GM12878 (cell line): Measurements from ENCODE around the gene GDPD1. TPM values are rescaled to one million over a fixed set of nuclear protein-coding genes. Genes with fewer than 3 reads are reported as not detected.
A peak's percentile ranks its signal among the peaks of the same experiment; 100 is the strongest.

Experiments
- ATF3 ChIP-seq: IDR thresholded peaks from 2 replicates; pipeline ENCODE4 v1.6.1; 2011; ENCODE audit warnings: low read depth, mild to moderate bottlenecking, low read length, moderate library complexity, borderline replicate concordance; ENCODE audit errors: extremely low read depth
- CEBPZ ChIP-seq: fragments of 150-350 bp; IDR thresholded peaks from 2 replicates; pipeline ENCODE4 v1.6.1; 2016; ENCODE audit warnings: low read depth, low read length
- EP300 ChIP-seq, 2 experiments: fragments of 150-350 bp in 1 of 2; IDR thresholded peaks; 2 replicates each; pipeline ENCODE4 v1.6.1; 2011 to 2012; ENCODE audit warnings: low read depth in 2 of 2, low read length in 2 of 2, borderline replicate concordance in 1 of 2, improper control_type of control experiment in 1 of 2, inconsistent platforms in 1 of 2; ENCODE audit not compliant: control insufficient read depth in 1 of 2
- HDGF ChIP-seq: fragments of 450-650 bp; IDR thresholded peaks from 2 replicates; pipeline ENCODE4 v1.6.1; 2016; ENCODE audit warnings: antibody characterized with exemption
- MYC ChIP-seq: IDR thresholded peaks from 2 replicates; pipeline ENCODE4 v1.6.1; 2011; ENCODE audit warnings: mild to moderate bottlenecking, low read length, moderate library complexity, inconsistent platforms; ENCODE audit not compliant: insufficient read depth, insufficient replicate concordance, insufficient read length, severe bottlenecking
- PKNOX1 ChIP-seq: fragments of 450-650 bp; IDR thresholded peaks from 2 replicates; pipeline ENCODE4 v1.6.1; 2016; ENCODE audit warnings: mild to moderate bottlenecking
- PRDM15 ChIP-seq: fragments of 450-650 bp; formaldehyde crosslinking; IDR thresholded peaks from 2 replicates; pipeline ENCODE4 v1.4.0; 2020; ENCODE audit warnings: mild to moderate bottlenecking, moderate library complexity
- SMAD5 ChIP-seq: IDR thresholded peaks from 2 replicates; pipeline ENCODE4 v1.6.1; 2016; ENCODE audit warnings: antibody characterized with exemption, low read depth
- ZBTB4 ChIP-seq: fragments of 450-650 bp; formaldehyde crosslinking; IDR thresholded peaks from 2 replicates; pipeline ENCODE4 v1.4.0; 2022; ENCODE audit warnings: mild to moderate bottlenecking, moderate library complexity
- ZNF592 ChIP-seq: fragments of 450-650 bp; IDR thresholded peaks from 2 replicates; pipeline ENCODE4 v1.6.1; 2017; ENCODE audit warnings: mild to moderate bottlenecking, moderate library complexity
- ZZZ3 ChIP-seq: IDR thresholded peaks from 2 replicates; pipeline ENCODE4 v1.6.1; 2011; ENCODE audit warnings: low read depth; ENCODE audit not compliant: control insufficient read depth, insufficient read length
- polyA plus RNA-seq, 11 experiments: library from polyadenylated mRNA; depleted of rRNA in 4 of 11; unstranded in 6 of 11; stranded (reverse) in 5 of 11; fragments of >200 nt; fragmentation: Nextera tagmentation in 4 of 11; fragmentation: Illumina TruSeq in 1 of 11; extraction: Ambion mirVana in 4 of 11; extraction: Trizol in 1 of 11; gene quantifications; 1 replicate in 1 of 11; 2 replicates in 10 of 11; pipeline versions ENCODE4 v1.2.1 to v1.2.3, GENCODE V29; 2011 to 2016; ENCODE audit warnings: inconsistent platforms in 2 of 11, missing spikeins in 2 of 11, low read depth in 1 of 11
- total RNA-seq, 4 experiments: library from RNA; depleted of rRNA in 3 of 4; stranded (reverse); fragments of >200 nt in 3 of 4; fragmentation: Illumina TruSeq in 1 of 4; extraction: Trizol in 1 of 4; gene quantifications; 2 replicates each; pipeline versions ENCODE4 v1.2.1 to v1.2.3, GENCODE V29; 2013 to 2021

The GDPD1 gene
- total and polyA plus RNA-seq, 10 of the 15 experiments (the other 5 are each of a cell fraction or from before 2014, with no cell fraction given) = 0.18 to 1.6 (median 0.69) TPM

DNA sequence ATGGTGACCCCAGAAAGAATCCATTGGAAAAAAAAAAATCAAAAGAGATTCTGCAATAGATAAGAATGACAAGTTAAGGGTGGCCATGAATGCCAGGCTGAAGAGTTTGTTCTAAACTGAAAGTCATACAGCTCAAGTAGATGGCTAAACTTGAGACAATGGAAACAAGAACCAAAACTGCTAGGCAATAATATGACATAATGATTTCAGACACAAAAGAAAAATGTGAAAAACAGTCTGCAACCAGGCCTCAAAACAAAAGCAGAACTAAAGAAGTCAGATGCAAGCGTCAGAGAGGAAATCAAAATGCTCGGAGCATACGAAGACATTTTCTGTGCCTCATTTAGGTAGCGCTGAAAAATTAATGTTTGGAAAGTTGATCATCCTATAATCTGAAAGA is 56.7 kb downstream of the GDPD1 start (continued):
- TF ChIP-seq ZBTB4 (CRISPR knock-in tag) = no peak
- TF ChIP-seq ATF3 = no peak
- no peak for TF ChIP-seq HDGF
- TF ChIP-seq PKNOX1 = peak; percentile 69
- no peak for TF ChIP-seq SMAD5
- TF ChIP-seq ZZZ3 = no peak
- TF ChIP-seq EP300 (IDR thresholded peaks at IDR 0.05; ENCODE audit: borderline replicate concordance in 1 of 2, control insufficient read depth in 1 of 2, low read depth in 2 of 2, low read length in 2 of 2) = no peak
- no peak for TF ChIP-seq CEBPZ
- TF ChIP-seq PRDM15 (CRISPR knock-in tag) = no peak
- peak; percentile 66; the same call in 1 of the 2 replicates for TF ChIP-seq ZNF592
- no peak for TF ChIP-seq MYC
